ENCODE data around the gene L3MBTL3. TPM values are rescaled to one million over a fixed set of nuclear protein-coding genes. Genes with fewer than 3 reads are reported as not detected.

Gene L3MBTL3
- total RNA-seq, 1 experiment from 2014 or later: 3.1 TPM

DNA sequence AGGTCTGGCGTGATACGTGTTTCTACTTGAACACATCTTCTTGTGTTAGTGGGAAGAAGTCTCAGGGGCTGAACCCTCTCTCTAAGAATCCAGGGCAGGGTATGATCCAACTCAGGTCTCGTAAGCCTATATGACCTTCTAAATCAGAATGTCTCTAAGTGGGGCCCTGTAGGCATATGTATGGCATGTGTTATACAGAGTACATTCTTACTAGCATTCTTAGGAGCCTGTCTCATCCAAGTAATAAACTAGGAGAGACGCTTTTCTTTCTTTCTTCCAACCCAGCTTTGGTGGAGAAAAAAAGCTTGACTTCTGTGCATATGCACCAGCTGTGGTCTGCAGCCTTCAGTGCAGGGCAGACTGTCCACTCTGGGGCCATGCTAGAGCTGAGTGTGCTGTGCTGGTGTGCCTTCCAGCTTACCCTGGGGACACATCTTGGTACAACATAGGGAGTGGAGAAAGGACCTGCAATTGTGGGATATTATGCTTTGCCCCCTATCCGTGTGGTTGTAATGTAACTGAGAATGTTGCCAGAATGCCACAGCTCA lies 47.3 kb downstream of the L3MBTL3 start:
- Histone ChIP-seq H3K9ac (ENCODE audit: low read length) (no peak overlapping the region), H3K4me1 (ENCODE audit: insufficient read depth, low read length) (no peaks in the 10 kb centered on the region), H3K36me3 (ENCODE audit: low read depth, low read length) (no peaks in the 10 kb centered on the region), H3K79me2 (ENCODE audit: low read length) (no peaks in the 10 kb centered on the region), H3K9me3 (ENCODE audit: low read length) (no peaks in the 10 kb centered on the region), H3K4me3 (ENCODE audit: low read length) (no peak overlapping the region), H2AFZ (ENCODE audit: low read length) (no peak overlapping the region), H3K4me2 (ENCODE audit: low read length) (no peak overlapping the region), H4K20me1 (ENCODE audit: low read length) (no peaks in the 10 kb centered on the region), H3K27me3 (ENCODE audit: low read length) (no peaks in the 10 kb centered on the region), H3K27ac (ENCODE audit: low read length) (no peak overlapping the region), H3F3A (ENCODE audit: low read length, unreplicated experiment) (no peaks in the 10 kb centered on the region), H3K9me2 (replicated peaks; ENCODE audit: low read length) (no peaks in the 10 kb centered on the region)
- TF ChIP-seq EZH2 (IDR thresholded peaks at IDR 0.05; ENCODE audit: low read length, unreplicated experiment): no peak
- no peak for TF ChIP-seq CTCF (conservative IDR thresholded peaks at IDR 0.05; ENCODE audit: low read depth, low read length)
- intact Hi-C loops (cut with micrococcal nuclease): no loop called here
- CTCF ChIA-PET: no interaction called here
- ATAC-seq (no peak), DNase-seq (no peak)
- BruUV-seq (replicated peaks): no TSS peak
- POLR2A ChIA-PET (ENCODE audit: unreplicated experiment): no interaction called here

- H3K79me2 ChIP-seq (ENCODE audit: low read length): no peaks in the 10 kb centered on the region
- no peaks in the 10 kb centered on the region for H3K27me3 ChIP-seq (ENCODE audit: low read length)
- no peak for DNase-seq
- H3K4me3 ChIP-seq (ENCODE audit: low read length): no peak overlapping the region
- H4K20me1 ChIP-seq (ENCODE audit: low read length): no peaks in the 10 kb centered on the region
- H3K9ac ChIP-seq (ENCODE audit: low read length): no peak overlapping the region
- POLR2A ChIA-PET (ENCODE audit: unreplicated experiment): no interaction called here
- H3K36me3 ChIP-seq (ENCODE audit: low read depth, low read length): no peaks in the 10 kb centered on the region
- H3F3A ChIP-seq (ENCODE audit: low read length, unreplicated experiment): no peaks in the 10 kb centered on the region
- no peak overlapping the region for H3K4me2 ChIP-seq (ENCODE audit: low read length)
- no peak overlapping the region for H2AFZ ChIP-seq (ENCODE audit: low read length)
- H3K4me1 ChIP-seq (ENCODE audit: insufficient read depth, low read length): no peaks in the 10 kb centered on the region
- intact Hi-C loops (cut with micrococcal nuclease): no loop called here
- TF ChIP-seq CTCF (conservative IDR thresholded peaks at IDR 0.05; ENCODE audit: low read depth, low read length) (no peak), EZH2 (IDR thresholded peaks at IDR 0.05; ENCODE audit: low read length, unreplicated experiment) (no peak), EZH2phosphoT487 (IDR thresholded peaks at IDR 0.05; ENCODE audit: borderline replicate concordance, low read length) (no peak)
- CTCF ChIA-PET: no interaction called here
- no peaks in the 10 kb centered on the region for H3K9me2 ChIP-seq (replicated peaks; ENCODE audit: low read length)
- no TSS peak for BruUV-seq (replicated peaks)
- H3K27ac ChIP-seq (ENCODE audit: low read length): no peak overlapping the region
- no peak for ATAC-seq
- no peaks in the 10 kb centered on the region for H3K9me3 ChIP-seq (ENCODE audit: low read length)
Observed at GRCh38 chr6:130069485-130069884, 51.1 kb downstream of the L3MBTL3 start.

GRCh38 chr6:130070326-130070725 lies 51.9 kb downstream of the L3MBTL3 start:
- Histone ChIP-seq H3F3A (ENCODE audit: low read length, unreplicated experiment) (no peaks in the 10 kb centered on the region), H3K4me1 (ENCODE audit: insufficient read depth, low read length) (no peaks in the 10 kb centered on the region), H3K9me2 (replicated peaks; ENCODE audit: low read length) (no peaks in the 10 kb centered on the region), H3K9ac (ENCODE audit: low read length) (no peak overlapping the region), H2AFZ (ENCODE audit: low read length) (no peak overlapping the region), H3K27me3 (ENCODE audit: low read length) (no peaks in the 10 kb centered on the region), H3K27ac (ENCODE audit: low read length) (no peak overlapping the region), H4K20me1 (ENCODE audit: low read length) (no peaks in the 10 kb centered on the region), H3K9me3 (ENCODE audit: low read length) (no peaks in the 10 kb centered on the region), H3K4me3 (ENCODE audit: low read length) (no peak overlapping the region), H3K79me2 (ENCODE audit: low read length) (no peaks in the 10 kb centered on the region), H3K4me2 (ENCODE audit: low read length) (no peak overlapping the region), H3K36me3 (ENCODE audit: low read depth, low read length) (no peaks in the 10 kb centered on the region)
- no peak for DNase-seq
- intact Hi-C loops (cut with micrococcal nuclease): no loop called here
- POLR2A ChIA-PET (ENCODE audit: unreplicated experiment): interaction anchor here (0.7 kb wide), 1 partner anchor 20 kb away, joined by 4 read pairs; no protein-coding TSS in a partner anchor
- BruUV-seq (replicated peaks): no TSS peak
- ATAC-seq: no peak
- CTCF ChIA-PET: interaction anchor here (0.6 kb wide), 1 partner anchor 255 kb away, joined by 13 read pairs; no protein-coding TSS in a partner anchor
- TF ChIP-seq EZH2 (IDR thresholded peaks at IDR 0.05; ENCODE audit: low read length, unreplicated experiment) (no peak), CTCF (conservative IDR thresholded peaks at IDR 0.05; ENCODE audit: low read depth, low read length) (no peak), EZH2phosphoT487 (IDR thresholded peaks at IDR 0.05; ENCODE audit: borderline replicate concordance, low read length) (no peak)
